Mucosa of descending colon (tissue), 3 donors: ENCODE results near the gene PRKAA1. TPM values are rescaled to one million over a fixed set of nuclear protein-coding genes. Genes with fewer than 3 reads are reported as not detected.

Source experiments
- ATAC-seq: fragments of 200-7000 bp; cut with Tn5 transposase; one replicate; pipeline ENCODE4 v1.9.1; 2020; ENCODE audit warnings: mild to moderate bottlenecking, moderate library complexity
- DNase-seq, 3 donors: peaks; one replicate each; pipeline ENCODE4 v3.0.0-alpha.2; 2020
- H3K36me3 ChIP-seq: fragments of 200-600 bp; one replicate; pipeline ENCODE4 v1.8.0; 2021; ENCODE audit warnings: low read depth, mild to moderate bottlenecking
- H3K4me1 ChIP-seq: fragments of 200-600 bp; one replicate; pipeline ENCODE4 v1.8.0; 2021; ENCODE audit warnings: low read depth, mild to moderate bottlenecking
- H3K4me3 ChIP-seq: fragments of 200-600 bp; one replicate; pipeline ENCODE4 v1.8.0; 2021; ENCODE audit warnings: mild to moderate bottlenecking
- H3K9me3 ChIP-seq: fragments of 200-600 bp; one replicate; pipeline ENCODE4 v1.8.0; 2021; ENCODE audit warnings: mild to moderate bottlenecking
- CTCF ChIP-seq: fragments of 200-600 bp; IDR thresholded peaks from one replicate; pipeline ENCODE4 v1.8.0; 2022; ENCODE audit warnings: antibody characterized with exemption, mild to moderate bottlenecking
- intact Hi-C, 2 donors: fragments of 100-400 bp; cut with DNase I in 1 of 2; cut with micrococcal nuclease in 1 of 2; formaldehyde crosslinking; loops; one replicate each; pipeline versions ENCODE4 v1.11.0 to v1.11.1; 2022; cut with DNase I, micrococcal nuclease
- long read RNA-seq, 2 donors: library from polyadenylated mRNA; unstranded; transcript quantifications; one replicate each; pipeline ENCODE4 v2.0.0, GENCODE V29; 2019 to 2021
- total RNA-seq, 3 donors: library from RNA; stranded (reverse); fragmentation: NEBNext Ultra II Directional in 2 of 3; extraction: Animal tissue kit (Norgen Biotek cat#: 25700) in 2 of 3; gene quantifications; one replicate each; pipeline versions ENCODE4 v1.2.1 to v1.2.4, GENCODE V29; 2021 to 2023
- donor health status: DM: no; HTN: no; CAD: no; lungs with moderate emphysema.
- donor health status: DM: no; HTN: no; CAD: no.
- donor health status: DM: no; HTN: yes; CAD: no.

The PRKAA1 gene
- total RNA-seq = 100 to 1,000 TPM in 1 of 3 donors, 10 to 100 TPM in 2; 89.7 to 111 (median 97.9) TPM
- long read RNA-seq, donor 1, full-length matches to known transcripts = 28 of 37 reads
- long read RNA-seq, donor 1, partial matches to known transcripts = 3 of 37 reads
- long read RNA-seq, donor 1, other reads (novel, unspliced or antisense) = 6 of 37 reads
- long read RNA-seq, donor 2, full-length matches to known transcripts = 10 of 14 reads
- long read RNA-seq, donor 2, partial matches to known transcripts = 2 of 14 reads
- long read RNA-seq, donor 2, other reads (novel, unspliced or antisense) = 2 of 14 reads

- H3K4me3 ChIP-seq = peak within 1 kb of the TSS; percentile 94
- TF ChIP-seq CTCF = peak; percentile 87
- peaks cover 20% of the 10 kb centered on the region for H3K4me1 ChIP-seq
- ATAC-seq (peak; percentile 95), DNase-seq (peak; percentile 93 to 95 (median 94))
- intact Hi-C loops = no loop called here
- no peaks in the 10 kb centered on the region for H3K36me3 ChIP-seq
- H3K9me3 ChIP-seq = no peaks in the 10 kb centered on the region
These were observed at the start of gene PRKAA1 for GRCh38 chr5:40798012-40798800. PRKAA1 (minus strand) TSS chr5:40798374; CDS start chr5:40798189, 185 bp downstream.

- H3K9me3 ChIP-seq = no peaks in the 10 kb centered on the region
- TF ChIP-seq CTCF = no peak
- no peak overlapping the region for H3K4me3 ChIP-seq
- H3K4me1 ChIP-seq = no peaks in the 10 kb centered on the region
- no peaks in the 10 kb centered on the region for H3K36me3 ChIP-seq
- ATAC-seq (no peak), DNase-seq (no peak)
- intact Hi-C loops = no loop called here
These were observed 49.4 kb upstream of the PRKAA1 start for GRCh38 chr5:40847525-40847924.

GRCh38 chr5:40846371-40846770 lies 48.2 kb upstream of the PRKAA1 start:
- no peak for DNase-seq
- Histone ChIP-seq H3K4me3 (no peak overlapping the region), H3K9me3 (no peaks in the 10 kb centered on the region), H3K36me3 (no peaks in the 10 kb centered on the region), H3K4me1 (no peaks in the 10 kb centered on the region)
- intact Hi-C loops = no loop called here
- TF ChIP-seq CTCF = no peak
- no peak for ATAC-seq

- intact Hi-C loops = no loop called here
- no peaks in the 10 kb centered on the region for H3K9me3 ChIP-seq
- no peak for DNase-seq
- no peaks in the 10 kb centered on the region for H3K4me1 ChIP-seq
- no peak overlapping the region for H3K4me3 ChIP-seq
- ATAC-seq = no peak
- no peak for TF ChIP-seq CTCF
- H3K36me3 ChIP-seq = no peaks in the 10 kb centered on the region
These were observed 46.4 kb upstream of the PRKAA1 start for GRCh38 chr5:40844565-40844964.

- no peaks in the 10 kb centered on the region for H3K36me3 ChIP-seq
- DNase-seq (no peak), ATAC-seq (no peak)
- H3K9me3 ChIP-seq = no peaks in the 10 kb centered on the region
- no peak overlapping the region for H3K4me3 ChIP-seq
- H3K4me1 ChIP-seq = no peaks in the 10 kb centered on the region
- intact Hi-C loops = no loop called here
- TF ChIP-seq CTCF = no peak
These were observed 44.2 kb upstream of the PRKAA1 start for GRCh38 chr5:40842351-40842750.
